IMR-90 (cell line): ENCODE results near the gene MIEN1. TPM values are rescaled to one million over a fixed set of nuclear protein-coding genes. Genes with fewer than 3 reads are reported as not detected.

Experiments used
- ATAC-seq: fragments of 200-7000 bp; cut with Tn5 transposase; 2 replicates; pipeline ENCODE4 v1.9.1; 2020; ENCODE audit warnings: low read depth, mild to moderate bottlenecking, moderate library complexity
- BruUV-seq: library from RNA; stranded (reverse); fragments of 400-500 nt; replicated peaks from 2 replicates; lab custom pipeline; 2021; lab: Mats Ljungman, UMichigan
- CTCF ChIA-PET: fragments of 300-600 bp; formaldehyde crosslinking; extraction: SDS; loops from one replicate; lab custom pipeline; 2021; ENCODE audit warnings: antibody characterized with exemption; lab: Yijun Ruan, JAX
- POLR2A ChIA-PET: fragments of 300-600 bp; sonication (Branson Sonifier 250); formaldehyde crosslinking; loops from one replicate; lab custom pipeline; 2022; ENCODE audit warnings: antibody characterized with exemption; ENCODE audit not compliant: unreplicated experiment; lab: Charles Lee
- DNase-seq: peaks from one replicate; pipeline ENCODE4 v3.0.0; 2013
- H2AFZ ChIP-seq: replicated peaks from 2 replicates; pipeline ENCODE3; 2013; ENCODE audit warnings: low read length, mild to moderate bottlenecking; ENCODE audit not compliant: poor library complexity
- H2AK5ac ChIP-seq: 2 replicates; pipeline ENCODE4 v1.6.1; 2013; ENCODE audit warnings: low read depth, low read length, inconsistent platforms
- H2AK9ac ChIP-seq: replicated peaks from 2 replicates; pipeline ENCODE3; 2013; ENCODE audit warnings: mild to moderate bottlenecking, low read depth, low read length, moderate library complexity; ENCODE audit not compliant: poor library complexity
- H2BK120ac ChIP-seq: 2 replicates; pipeline ENCODE4 v1.6.1; 2013; ENCODE audit warnings: low read depth, low read length, inconsistent platforms
- H2BK15ac ChIP-seq: 3 replicates; pipeline ENCODE4 v1.6.1; 2013; ENCODE audit warnings: low read depth, low read length, inconsistent platforms
- H2BK20ac ChIP-seq: 2 replicates; pipeline ENCODE4 v1.6.1; 2013; ENCODE audit warnings: low read depth, mild to moderate bottlenecking, inconsistent platforms, low read length, moderate library complexity
- H2BK5ac ChIP-seq: 2 replicates; pipeline ENCODE4 v1.6.1; 2013; ENCODE audit warnings: mild to moderate bottlenecking, low read depth, low read length, inconsistent platforms; ENCODE audit not compliant: poor library complexity, severe bottlenecking
- H3K14ac ChIP-seq: replicated peaks from 2 replicates; pipeline ENCODE4 v1.6.1; 2013; ENCODE audit warnings: low read depth, low read length, inconsistent platforms
- H3K18ac ChIP-seq: 2 replicates; pipeline ENCODE4 v1.6.1; 2013; ENCODE audit warnings: low read depth, low read length, control low read depth
- H3K23ac ChIP-seq: 2 replicates; pipeline ENCODE4 v1.6.1; 2013; ENCODE audit warnings: low read depth, low read length, inconsistent platforms
- H3K27ac ChIP-seq: 2 replicates; pipeline ENCODE4 v1.5.1; 2013; ENCODE audit warnings: mild to moderate bottlenecking, control low read depth, low read length; ENCODE audit not compliant: insufficient read depth
- H3K27me3 ChIP-seq: 2 replicates; pipeline ENCODE4 v1.6.1; 2013; ENCODE audit warnings: low read length; ENCODE audit not compliant: control insufficient read depth, insufficient read depth
- H3K36me3 ChIP-seq: 2 replicates; pipeline ENCODE4 v1.6.1; 2013; ENCODE audit warnings: low read length, mixed read lengths; ENCODE audit not compliant: control insufficient read depth, insufficient read depth
- H3K4ac ChIP-seq: 2 replicates; pipeline ENCODE4 v1.6.1; 2013; ENCODE audit warnings: low read depth, low read length, inconsistent platforms
- H3K4me1 ChIP-seq: 2 replicates; pipeline ENCODE4 v1.6.1; 2013; ENCODE audit warnings: low read length, mixed read lengths; ENCODE audit not compliant: control insufficient read depth, insufficient read depth
- H3K4me2 ChIP-seq: 2 replicates; pipeline ENCODE4 v1.6.1; 2013; ENCODE audit warnings: low read depth, mild to moderate bottlenecking, control low read depth, low read length, moderate library complexity
- H3K4me3 ChIP-seq: 2 replicates; pipeline ENCODE4 v1.5.1; 2013; ENCODE audit warnings: low read depth, mild to moderate bottlenecking, control low read depth, low read length, moderate library complexity; ENCODE audit not compliant: insufficient read depth
- H3K56ac ChIP-seq: 2 replicates; pipeline ENCODE4 v1.6.1; 2013; ENCODE audit warnings: low read length, inconsistent platforms; ENCODE audit not compliant: insufficient read depth; ENCODE audit errors: extremely low read depth
- H3K79me1 ChIP-seq, 2 experiments: 2 replicates each; pipeline ENCODE4 v1.6.1; 2013; ENCODE audit warnings: low read length in 2 of 2, inconsistent platforms in 1 of 2, low read depth in 1 of 2
- H3K9ac ChIP-seq: 2 replicates; pipeline ENCODE4 v1.6.1; 2013; ENCODE audit warnings: low read depth, low read length, control low read depth
- H3K9me1 ChIP-seq: 2 replicates; pipeline ENCODE4 v1.6.1; 2013; ENCODE audit warnings: low read length, inconsistent platforms; ENCODE audit not compliant: insufficient read depth
- H3K9me3 ChIP-seq: 2 replicates; pipeline ENCODE4 v1.6.1; 2013; ENCODE audit warnings: low read length; ENCODE audit not compliant: control insufficient read depth, insufficient read depth
- H4K20me1 ChIP-seq: 2 replicates; pipeline ENCODE4 v1.6.1; 2013; ENCODE audit warnings: low read length, inconsistent platforms; ENCODE audit not compliant: insufficient read depth
- H4K5ac ChIP-seq: 2 replicates; pipeline ENCODE4 v1.6.1; 2013; ENCODE audit warnings: mild to moderate bottlenecking, low read depth, low read length, control low read depth
- H4K8ac ChIP-seq, 2 experiments: 2 replicates each; pipeline ENCODE4 v1.6.1; 2013; ENCODE audit warnings: low read depth in 2 of 2, low read length in 2 of 2, control low read depth in 1 of 2, inconsistent platforms in 1 of 2
- H4K91ac ChIP-seq: 2 replicates; pipeline ENCODE4 v1.6.1; 2013; ENCODE audit warnings: low read depth, low read length, inconsistent platforms; ENCODE audit not compliant: insufficient read depth
- BHLHE40 ChIP-seq: fragments of 150-350 bp; IDR thresholded peaks from 2 replicates; pipeline ENCODE4 v1.6.1; 2016; ENCODE audit warnings: mild to moderate bottlenecking, low read depth, low read length
- ELK1 ChIP-seq: fragments of 150-350 bp; IDR thresholded peaks from 2 replicates; pipeline ENCODE4 v1.6.1; 2016; ENCODE audit warnings: low read depth, mild to moderate bottlenecking, low read length, moderate library complexity, borderline replicate concordance
- FOS ChIP-seq: fragments of 150-350 bp; IDR thresholded peaks from 2 replicates; pipeline ENCODE4 v1.6.1; 2016; ENCODE audit warnings: low read depth, low read length
- NFE2L2 ChIP-seq: fragments of 150-350 bp; IDR thresholded peaks from 2 replicates; pipeline ENCODE4 v1.6.1; 2016; ENCODE audit warnings: low read depth, mild to moderate bottlenecking, low read length
- RCOR1 ChIP-seq: IDR thresholded peaks from 2 replicates; pipeline ENCODE4 v1.6.1; 2012; ENCODE audit warnings: mild to moderate bottlenecking, low read length, improper control_type of control experiment; ENCODE audit not compliant: insufficient replicate concordance
- RFX5 ChIP-seq: IDR thresholded peaks from 2 replicates; pipeline ENCODE4 v1.8.0; 2012; ENCODE audit warnings: low read depth, mild to moderate bottlenecking, low read length, moderate library complexity
- SMC3 ChIP-seq: fragments of 150-350 bp; IDR thresholded peaks from 2 replicates; pipeline ENCODE4 v1.6.1; 2016; ENCODE audit warnings: low read depth, mild to moderate bottlenecking, antibody characterized with exemption, low read length, moderate library complexity
- USF2 ChIP-seq: fragments of 150-350 bp; IDR thresholded peaks from 2 replicates; pipeline ENCODE4 v1.6.1; 2017; ENCODE audit warnings: mild to moderate bottlenecking, antibody characterized with exemption, low read length, low read depth
- WGBS, 2 experiments: methylation state at CpG; one replicate each; pipeline versions ENCODE4 v1.1.5 to v1.1.7; 2013; ENCODE audit warnings: missing lambda C conversion rate in 2 of 2; ENCODE audit not compliant: insufficient read length in 1 of 2; ENCODE audit errors: extremely low coverage in 2 of 2; 5-methylcytosine and 5-hydroxymethylcytosine counted together
- dilution Hi-C: fragments of 300-500 bp; cut with HindIII; formaldehyde crosslinking; loops from one replicate; pipeline ENCODE4 v1.14.3; 2018; ENCODE audit warnings: low sequenced_read_pairs; ENCODE audit not compliant: unreplicated experiment
- in situ Hi-C: fragments of 300-500 bp; cut with MboI; formaldehyde crosslinking; loops from 3 replicates; pipeline ENCODE4 v1.14.3; 2019; ENCODE audit warnings: low sequenced_read_pairs, inconsistent platforms, mixed read lengths
- intact Hi-C: fragments of 100-400 bp; cut with micrococcal nuclease; formaldehyde crosslinking; loops from 2 replicates; pipeline ENCODE4 v1.10.0; 2022
- polyA plus RNA-seq, 3 experiments: library from polyadenylated mRNA; depleted of rRNA; stranded (reverse); fragments of >200 nt; gene quantifications; 2 replicates each; pipeline ENCODE4 v1.2.3, GENCODE V29; 2012; ENCODE audit warnings: low replicate concordance in 1 of 3
- total RNA-seq: library from RNA; depleted of rRNA; stranded (reverse); fragments of >200 nt; gene quantifications from 2 replicates; pipeline ENCODE4 v1.2.3, GENCODE V29; 2012

MIEN1 gene
- total and polyA plus RNA-seq, 2 of the 4 experiments (the other 2 are of a cell fraction) = 20.3 to 75.6 TPM

GRCh38 chr17:39683295-39683939 lies 46.9 kb downstream of the MIEN1 start:
- peaks cover 3% of the 10 kb centered on the region for H3K4me1 ChIP-seq
- peaks cover 8% of the 10 kb centered on the region for H3K36me3 ChIP-seq
- H4K91ac ChIP-seq = no peak overlapping the region
- dilution Hi-C loops = no loop called here
- DNase-seq (no peak), ATAC-seq (no peak)
- no peak overlapping the region for H2BK120ac ChIP-seq
- no peak overlapping the region for H2BK5ac ChIP-seq
- H3K27me3 ChIP-seq = no peaks in the 10 kb centered on the region
- POLR2A ChIA-PET = no interaction called here
- no peak overlapping the region for H2BK15ac ChIP-seq
- H3K4ac ChIP-seq = no peak overlapping the region
- H3K4me2 ChIP-seq = no peak overlapping the region
- no peak overlapping the region for H2AK9ac ChIP-seq
- CTCF ChIA-PET = no interaction called here
- H3K27ac ChIP-seq = no peak overlapping the region
- no peaks in the 10 kb centered on the region for H4K20me1 ChIP-seq
- H3K9ac ChIP-seq = no peak overlapping the region
- H2BK20ac ChIP-seq = no peak overlapping the region
- no peak overlapping the region for H4K8ac ChIP-seq
- 80% methylated on average over 3 of the region's 9 CpGs; no CpG with 5 or more reads in 1 of the 2 experiments for WGBS, 2 experiments
- H3K4me3 ChIP-seq = no peak overlapping the region
- H3K14ac ChIP-seq = no peak overlapping the region
- no TSS peak for BruUV-seq
- TF ChIP-seq RFX5 (no peak), BHLHE40 (no peak), NFE2L2 (no peak), FOS (no peak), RCOR1 (no peak), SMC3 (no peak), ELK1 (no peak), USF2 (no peak)
- no peak overlapping the region for H3K56ac ChIP-seq
- H3K79me1 ChIP-seq = peaks cover 0 to 6% of the 10 kb centered on the region in 2 experiments; a peak in 3 of 4 replicates
- intact Hi-C loops = no loop called here
- no peak overlapping the region for H4K5ac ChIP-seq
- H3K23ac ChIP-seq = no peak overlapping the region
- H2AK5ac ChIP-seq = no peak overlapping the region
- no peaks in the 10 kb centered on the region for H3K9me3 ChIP-seq
- in situ Hi-C loops = no loop called here
- H3K9me1 ChIP-seq = peaks cover under 1% of the 10 kb centered on the region; the same call in 1 of the 2 replicates
- no peak overlapping the region for H2AFZ ChIP-seq
- no peak overlapping the region for H3K18ac ChIP-seq
